Vagina (tissue), 2 donors: ENCODE measurements around the gene TMEM163. TPM values are rescaled to one million over a fixed set of nuclear protein-coding genes. Genes with fewer than 3 reads are reported as not detected.
"Not testable (repeated sequence)": the region's sequence is repeated elsewhere in the genome, so short reads cannot be mapped to it uniquely, and the experiment has no call there.

ENCODE experiments used
- DNase-seq, 2 donors: peaks; one replicate each; pipeline ENCODE4 v3.0.0-alpha.2; 2017; ENCODE audit errors: extremely low spot score in 2 of 2
- H3K27ac ChIP-seq: fragments of 200-600 bp; sonication (generic); one replicate; pipeline ENCODE4 v1.5.1; 2019
- H3K27me3 ChIP-seq: fragments of 200-600 bp; sonication (generic); one replicate; pipeline ENCODE4 v1.5.1; 2019
- H3K36me3 ChIP-seq, 2 donors: fragments of 200-600 bp; sonication (generic); one replicate each; pipeline ENCODE4 v1.5.1; 2017 to 2019
- H3K4me1 ChIP-seq: fragments of 200-600 bp; sonication (generic); one replicate; pipeline ENCODE4 v1.5.1; 2019
- H3K4me3 ChIP-seq, 2 donors: fragments of 200-600 bp; sonication (generic); 1 replicate in 1 of 2; 2 replicates in 1 of 2; pipeline ENCODE4 v1.5.1; 2016 to 2019
- H3K9me3 ChIP-seq: fragments of 200-600 bp; sonication (generic); one replicate; pipeline ENCODE4 v1.5.1; 2019
- POLR2A ChIP-seq, 2 donors: fragments of 450-650 bp; IDR thresholded peaks; one replicate each; pipeline ENCODE4 v1.6.1; 2017; ENCODE audit warnings: antibody characterized with exemption in 2 of 2, mild to moderate bottlenecking in 2 of 2, moderate library complexity in 2 of 2
- POLR2AphosphoS5 ChIP-seq, 2 donors: sonication (generic); formaldehyde crosslinking; IDR thresholded peaks; one replicate each; pipeline ENCODE4 v1.9.0; 2017; ENCODE audit warnings: antibody characterized with exemption in 2 of 2, mild to moderate bottlenecking in 2 of 2, low read depth in 1 of 2; ENCODE audit not compliant: insufficient read depth in 1 of 2
- intact Hi-C: fragments of 100-400 bp; cut with DNase I; formaldehyde crosslinking; loops from one replicate; pipeline ENCODE4 v1.15.1; 2023
- total RNA-seq: library from RNA; depleted of rRNA; stranded (reverse); fragments of >200 nt; gene quantifications from one replicate; pipeline ENCODE4 v1.2.3, GENCODE V29; 2016
- TF ChIP-seq, protein P1 (sequence below), 3 experiments: fragments of 450-650 bp in 2 of 3; fragments of 200-600 bp in 1 of 3; sonication (generic) in 1 of 3; IDR thresholded peaks; one replicate each; pipeline ENCODE4 v1.5.1; 2017 to 2019; ENCODE audit warnings: antibody characterized with exemption in 3 of 3, mild to moderate bottlenecking in 2 of 3, moderate library complexity in 2 of 3

Gene TMEM163
- total RNA-seq, 1 donor from 2014 or later = not detected

DNA sequence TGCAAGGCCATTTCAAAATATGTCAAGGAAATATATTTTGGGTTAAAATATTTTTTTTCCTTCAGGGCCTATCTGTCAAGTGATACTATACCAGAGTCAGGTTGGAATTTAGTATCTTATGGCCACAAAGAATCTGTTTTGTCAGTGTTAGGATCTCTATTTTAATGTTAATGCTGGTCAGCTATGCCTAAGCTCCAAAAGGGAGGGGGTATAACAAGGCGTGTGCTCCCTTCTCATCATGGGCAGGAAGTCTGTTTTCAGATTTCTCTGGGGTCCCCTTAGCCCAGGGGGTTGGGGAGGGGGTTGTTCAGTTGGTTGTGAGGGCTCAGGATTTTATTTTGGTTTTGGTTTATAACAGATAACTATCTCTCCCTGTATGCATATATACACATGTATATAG lies 126.4 kb downstream of the TMEM163 start:
- H3K36me3 ChIP-seq = no peaks in the 10 kb centered on the region
- no peaks in the 10 kb centered on the region for H3K27me3 ChIP-seq
- intact Hi-C loops = no loop called here
- no peak for TF ChIP-seq POLR2A (IDR thresholded peaks at IDR 0.05)
- TF ChIP-seq, protein P1, sequence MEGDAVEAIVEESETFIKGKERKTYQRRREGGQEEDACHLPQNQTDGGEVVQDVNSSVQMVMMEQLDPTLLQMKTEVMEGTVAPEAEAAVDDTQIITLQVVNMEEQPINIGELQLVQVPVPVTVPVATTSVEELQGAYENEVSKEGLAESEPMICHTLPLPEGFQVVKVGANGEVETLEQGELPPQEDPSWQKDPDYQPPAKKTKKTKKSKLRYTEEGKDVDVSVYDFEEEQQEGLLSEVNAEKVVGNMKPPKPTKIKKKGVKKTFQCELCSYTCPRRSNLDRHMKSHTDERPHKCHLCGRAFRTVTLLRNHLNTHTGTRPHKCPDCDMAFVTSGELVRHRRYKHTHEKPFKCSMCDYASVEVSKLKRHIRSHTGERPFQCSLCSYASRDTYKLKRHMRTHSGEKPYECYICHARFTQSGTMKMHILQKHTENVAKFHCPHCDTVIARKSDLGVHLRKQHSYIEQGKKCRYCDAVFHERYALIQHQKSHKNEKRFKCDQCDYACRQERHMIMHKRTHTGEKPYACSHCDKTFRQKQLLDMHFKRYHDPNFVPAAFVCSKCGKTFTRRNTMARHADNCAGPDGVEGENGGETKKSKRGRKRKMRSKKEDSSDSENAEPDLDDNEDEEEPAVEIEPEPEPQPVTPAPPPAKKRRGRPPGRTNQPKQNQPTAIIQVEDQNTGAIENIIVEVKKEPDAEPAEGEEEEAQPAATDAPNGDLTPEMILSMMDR (IDR thresholded peaks at IDR 0.05) = no peak
- no peak for TF ChIP-seq POLR2AphosphoS5 (IDR thresholded peaks at IDR 0.05; ENCODE audit: insufficient read depth in 1 of 2, low read depth in 1 of 2)
- no peak overlapping the region for H3K4me3 ChIP-seq
- no peaks in the 10 kb centered on the region for H3K4me1 ChIP-seq
- H3K9me3 ChIP-seq = no peaks in the 10 kb centered on the region
- no peak overlapping the region for H3K27ac ChIP-seq
- DNase-seq = no peak

DNA sequence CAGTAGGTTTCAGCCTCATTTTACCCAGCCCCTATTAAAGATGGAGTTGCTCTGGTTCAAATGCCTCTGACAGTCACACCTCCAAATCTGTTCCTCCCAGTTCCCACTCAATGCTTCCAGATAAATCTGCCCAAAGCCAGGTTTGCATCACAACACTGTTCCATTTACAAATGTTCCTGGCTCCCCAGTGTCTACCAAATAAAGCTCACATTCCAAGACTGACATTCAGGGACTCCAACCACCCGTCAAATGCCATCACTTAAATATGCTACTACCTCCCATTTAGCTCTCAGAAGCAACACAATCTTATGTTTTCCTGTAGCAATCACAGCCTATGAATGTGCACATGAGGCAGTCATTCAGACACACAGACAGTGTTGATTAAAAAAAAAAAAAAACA lies 127.3 kb downstream of the TMEM163 start:
- DNase-seq = no peak
- no peaks in the 10 kb centered on the region for H3K9me3 ChIP-seq
- intact Hi-C loops = no loop called here
- no peak overlapping the region for H3K27ac ChIP-seq
- no peaks in the 10 kb centered on the region for H3K27me3 ChIP-seq
- TF ChIP-seq POLR2AphosphoS5 (IDR thresholded peaks at IDR 0.05; ENCODE audit: insufficient read depth in 1 of 2, low read depth in 1 of 2) (no peak), POLR2A (IDR thresholded peaks at IDR 0.05) (no peak)
- TF ChIP-seq, protein P1 (IDR thresholded peaks at IDR 0.05) = no peak
- H3K4me3 ChIP-seq = no peak overlapping the region
- no peaks in the 10 kb centered on the region for H3K4me1 ChIP-seq
- no peaks in the 10 kb centered on the region for H3K36me3 ChIP-seq

DNA sequence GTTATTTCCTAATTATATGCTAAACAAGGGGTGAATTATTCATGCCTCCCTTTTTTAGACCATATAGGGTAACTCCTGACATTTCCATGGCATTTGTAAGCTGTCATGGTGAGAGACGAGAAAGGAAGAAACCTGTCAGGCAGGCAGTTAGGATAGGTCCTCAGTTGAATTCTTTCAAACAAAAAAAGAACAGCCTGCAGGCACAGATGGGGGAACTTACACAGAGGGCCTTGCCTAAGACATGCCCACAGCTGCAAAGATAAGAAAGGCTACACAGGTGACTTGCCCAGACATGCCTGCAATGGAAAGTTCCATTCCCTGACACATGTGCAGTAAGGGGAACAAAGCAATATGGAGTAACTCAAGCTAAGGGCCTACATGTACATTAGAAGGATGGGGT lies 128.1 kb downstream of the TMEM163 start:
- Histone ChIP-seq H3K27ac (no peak overlapping the region), H3K36me3 (no peaks in the 10 kb centered on the region), H3K4me1 (no peaks in the 10 kb centered on the region), H3K27me3 (no peaks in the 10 kb centered on the region), H3K9me3 (no peaks in the 10 kb centered on the region), H3K4me3 (no peak overlapping the region)
- no peak for DNase-seq
- intact Hi-C loops = no loop called here
- TF ChIP-seq, protein P1 (IDR thresholded peaks at IDR 0.05) = no peak
- TF ChIP-seq POLR2A (IDR thresholded peaks at IDR 0.05) = no peak
- no peak for TF ChIP-seq POLR2AphosphoS5 (IDR thresholded peaks at IDR 0.05; ENCODE audit: insufficient read depth in 1 of 2, low read depth in 1 of 2)

DNA sequence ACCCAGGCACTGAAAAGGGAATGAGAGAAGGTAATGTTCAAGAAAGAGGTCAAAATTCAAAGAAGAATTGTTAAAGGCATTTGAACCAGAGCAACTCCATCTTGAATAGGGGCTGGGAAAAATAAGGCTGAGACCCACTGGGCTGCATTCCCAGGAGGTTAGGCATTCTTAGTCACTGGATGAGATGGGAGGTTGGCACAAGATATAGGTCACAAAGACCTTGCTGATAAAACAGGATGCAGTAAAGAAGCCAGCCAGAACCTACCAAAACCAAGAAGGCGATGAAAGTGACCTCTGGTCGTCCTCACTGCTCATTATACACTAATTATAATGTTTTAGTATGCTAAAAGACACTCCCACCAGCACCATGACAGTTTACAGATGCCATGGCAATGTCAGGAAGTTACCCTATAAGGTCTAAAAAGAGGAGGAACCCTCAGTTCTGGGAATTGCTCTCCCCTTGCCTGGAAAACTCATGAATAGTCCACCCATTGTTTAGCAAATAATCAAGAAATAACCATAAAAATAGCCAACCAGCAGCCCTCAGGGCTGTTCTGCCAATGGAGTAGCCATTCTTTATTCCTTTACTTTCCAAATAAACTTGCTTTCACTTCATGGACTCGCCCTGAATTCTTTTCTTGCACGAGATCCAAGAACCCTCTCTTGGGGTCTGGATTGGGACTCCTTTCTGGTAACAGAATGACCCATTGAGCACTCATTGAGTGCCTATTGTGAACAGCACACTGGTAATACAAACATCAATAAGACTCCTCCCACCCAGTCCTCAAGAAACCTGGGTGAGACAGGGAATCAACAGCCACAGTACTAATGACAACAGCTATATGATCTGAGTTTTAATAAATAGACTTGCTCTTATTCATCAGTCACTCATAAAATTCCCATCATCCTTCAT lies 129.4 kb downstream of the TMEM163 start:
- not testable (repeated sequence) for DNase-seq

DNA sequence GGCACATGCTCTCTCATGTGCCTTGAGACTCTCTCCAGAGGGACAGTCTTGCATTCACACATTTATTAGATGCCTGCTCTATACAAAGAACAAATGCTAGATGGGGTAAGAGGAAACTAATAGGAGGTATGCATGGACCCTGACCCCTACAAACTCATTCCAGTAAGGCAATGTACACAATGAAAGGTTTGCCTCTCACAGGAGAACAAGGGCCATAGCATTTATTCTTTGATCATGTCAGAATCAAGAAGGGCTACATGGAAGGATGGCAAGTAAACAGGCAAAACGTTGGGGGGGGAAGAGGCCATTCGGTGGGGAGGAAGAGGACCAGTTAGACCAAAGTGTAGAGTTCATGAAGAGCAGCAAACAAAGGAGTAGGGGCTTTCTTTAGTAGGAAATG lies 130.2 kb downstream of the TMEM163 start:
- intact Hi-C loops = no loop called here
- Histone ChIP-seq H3K4me1 (no peaks in the 10 kb centered on the region), H3K9me3 (no peaks in the 10 kb centered on the region), H3K36me3 (no peaks in the 10 kb centered on the region), H3K27me3 (no peaks in the 10 kb centered on the region), H3K4me3 (no peak overlapping the region), H3K27ac (no peak overlapping the region)
- no peak for DNase-seq
- TF ChIP-seq POLR2AphosphoS5 (IDR thresholded peaks at IDR 0.05; ENCODE audit: insufficient read depth in 1 of 2, low read depth in 1 of 2) (no peak), POLR2A (IDR thresholded peaks at IDR 0.05) (no peak)
- TF ChIP-seq, protein P1 (IDR thresholded peaks at IDR 0.05) = no peak

More for the DNA sequence above, 129.4 kb downstream of the TMEM163 start:
- H3K27ac ChIP-seq, intact Hi-C loops, H3K9me3 ChIP-seq, H3K27me3 ChIP-seq, H3K36me3 ChIP-seq, H3K4me1 ChIP-seq, H3K4me3 ChIP-seq: not testable (repeated sequence)
